H9 (cell line): Measurements from ENCODE around the gene LRP10. TPM values are rescaled to one million over a fixed set of nuclear protein-coding genes. Genes with fewer than 3 reads are reported as not detected.

Experiments used
- DNase-seq: peaks from one replicate; pipeline ENCODE4 v3.0.0-alpha.2; 2017
- H2AFZ ChIP-seq: one replicate; pipeline ENCODE4 v1.6.1; 2013; ENCODE audit warnings: mild to moderate bottlenecking, low read length, control low read depth, moderate library complexity
- H2AK5ac ChIP-seq: 2 replicates; pipeline ENCODE4 v1.6.1; 2013; ENCODE audit warnings: low read length, control low read depth, mixed read lengths; ENCODE audit not compliant: insufficient read length
- H2BK120ac ChIP-seq: one replicate; pipeline ENCODE4 v1.6.1; 2013; ENCODE audit warnings: low read depth, mild to moderate bottlenecking, low read length, control low read depth, inconsistent platforms; ENCODE audit not compliant: poor library complexity, severe bottlenecking
- H2BK12ac ChIP-seq: 2 replicates; pipeline ENCODE4 v1.6.1; 2013; ENCODE audit warnings: low read length, control low read depth, mixed read lengths, low read depth; ENCODE audit not compliant: insufficient read length
- H2BK15ac ChIP-seq: 2 replicates; pipeline ENCODE4 v1.6.1; 2013; ENCODE audit warnings: low read depth, low read length, control low read depth
- H2BK20ac ChIP-seq: one replicate; pipeline ENCODE4 v1.6.1; 2013; ENCODE audit warnings: low read depth, mild to moderate bottlenecking, low read length, control low read depth, inconsistent platforms; ENCODE audit not compliant: poor library complexity, severe bottlenecking
- H2BK5ac ChIP-seq: 2 replicates; pipeline ENCODE4 v1.6.1; 2013; ENCODE audit warnings: low read length, control low read depth, mixed read lengths; ENCODE audit not compliant: insufficient read length
- H3K14ac ChIP-seq: 2 replicates; pipeline ENCODE4 v1.6.1; 2013; ENCODE audit warnings: low read length, control low read depth; ENCODE audit not compliant: insufficient read depth
- H3K18ac ChIP-seq: 2 replicates; pipeline ENCODE4 v1.6.1; 2013; ENCODE audit warnings: low read depth, mild to moderate bottlenecking, mixed read lengths, low read length, control low read depth; ENCODE audit not compliant: insufficient read length
- H3K23ac ChIP-seq: 2 replicates; pipeline ENCODE4 v1.6.1; 2013; ENCODE audit warnings: low read length, control low read depth, mixed read lengths, low read depth; ENCODE audit not compliant: insufficient read length
- H3K23me2 ChIP-seq: 2 replicates; pipeline ENCODE4 v1.6.1; 2013; ENCODE audit warnings: low read depth, mild to moderate bottlenecking, mixed read lengths, low read length, control low read depth; ENCODE audit not compliant: insufficient read length, poor library complexity, severe bottlenecking
- H3K27ac ChIP-seq: 2 replicates; pipeline ENCODE4 v1.5.1; 2013; ENCODE audit warnings: low read length, control low read depth, mixed read lengths, low read depth; ENCODE audit not compliant: insufficient read length
- H3K27me3 ChIP-seq: 2 replicates; pipeline ENCODE4 v1.6.1; 2013; ENCODE audit warnings: low read length, control low read depth, inconsistent platforms; ENCODE audit not compliant: insufficient read depth
- H3K4ac ChIP-seq: 2 replicates; pipeline ENCODE4 v1.6.1; 2013; ENCODE audit warnings: low read depth, mild to moderate bottlenecking, control low read depth, inconsistent platforms, low read length, moderate library complexity
- H3K4me1 ChIP-seq: 2 replicates; pipeline ENCODE4 v1.6.1; 2013; ENCODE audit warnings: low read length, control low read depth, inconsistent platforms; ENCODE audit not compliant: insufficient read depth
- H3K4me2 ChIP-seq: 2 replicates; pipeline ENCODE4 v1.6.1; 2013; ENCODE audit warnings: low read length, control low read depth, mixed read lengths; ENCODE audit not compliant: insufficient read length, insufficient read depth
- H3K56ac ChIP-seq: 2 replicates; pipeline ENCODE4 v1.6.1; 2013; ENCODE audit warnings: low read depth, mild to moderate bottlenecking, mixed read lengths, low read length, control low read depth; ENCODE audit not compliant: insufficient read length
- H3K79me1 ChIP-seq: 2 replicates; pipeline ENCODE4 v1.6.1; 2013; ENCODE audit warnings: low read depth, mild to moderate bottlenecking, moderate library complexity, low read length, control low read depth, inconsistent platforms; ENCODE audit not compliant: insufficient read depth, poor library complexity, severe bottlenecking
- H3K79me2 ChIP-seq: 2 replicates; pipeline ENCODE4 v1.6.1; 2013; ENCODE audit warnings: low read length, control low read depth, inconsistent platforms; ENCODE audit not compliant: insufficient read depth
- H3K9ac ChIP-seq: 2 replicates; pipeline ENCODE4 v1.6.1; 2013; ENCODE audit warnings: low read length, control low read depth, mixed read lengths; ENCODE audit not compliant: insufficient read length; ENCODE audit errors: extremely low read depth
- H3K9me3 ChIP-seq: one replicate; pipeline ENCODE4 v1.6.1; 2013; ENCODE audit warnings: low read depth, low read length, inconsistent platforms; ENCODE audit not compliant: control insufficient read depth
- H3T11ph ChIP-seq: one replicate; pipeline ENCODE4 v1.6.1; 2013; ENCODE audit warnings: mild to moderate bottlenecking, low read length, control low read depth, inconsistent platforms
- H4K20me1 ChIP-seq: one replicate; pipeline ENCODE4 v1.6.1; 2013; ENCODE audit not compliant: control insufficient read depth, insufficient read length, insufficient read depth
- H4K5ac ChIP-seq: 2 replicates; pipeline ENCODE4 v1.6.1; 2013; ENCODE audit warnings: low read depth, mild to moderate bottlenecking, mixed read lengths, low read length, control low read depth; ENCODE audit not compliant: insufficient read length
- H4K8ac ChIP-seq: replicated peaks from 2 replicates; pipeline ENCODE4 v1.6.1; 2013; ENCODE audit warnings: low read length, control low read depth, mixed read lengths, low read depth; ENCODE audit not compliant: insufficient read length
- H4K91ac ChIP-seq: 2 replicates; pipeline ENCODE4 v1.6.1; 2013; ENCODE audit warnings: low read depth, mild to moderate bottlenecking, moderate library complexity, mixed read lengths, low read length, control low read depth; ENCODE audit not compliant: insufficient read length
- H3K27ac Mint-ChIP-seq, 3 experiments: 2 replicates in 2 of 3; 3 replicates in 1 of 3; pipeline ENCODE4 v1.8.0; 2020 to 2021; ENCODE audit warnings: mixed read lengths in 3 of 3, mild to moderate bottlenecking in 1 of 3, moderate library complexity in 1 of 3
- H3K27me3 Mint-ChIP-seq: 2 replicates; pipeline ENCODE4 v1.8.0; 2021; ENCODE audit warnings: low read depth, mild to moderate bottlenecking, moderate library complexity, mixed read lengths
- H3K36me3 Mint-ChIP-seq, 3 experiments: 2 replicates in 2 of 3; 3 replicates in 1 of 3; pipeline ENCODE4 v1.8.0; 2020 to 2021; ENCODE audit warnings: low read depth in 3 of 3, mixed read lengths in 3 of 3; ENCODE audit not compliant: insufficient read depth in 1 of 3
- H3K4me1 Mint-ChIP-seq, 2 experiments: 2 replicates each; pipeline ENCODE4 v1.8.0; 2020; ENCODE audit warnings: mixed read lengths in 2 of 2
- H3K4me3 Mint-ChIP-seq, 2 experiments: 2 replicates in 1 of 2; 3 replicates in 1 of 2; pipeline ENCODE4 v1.8.0; 2020 to 2021; ENCODE audit warnings: mild to moderate bottlenecking in 2 of 2, mixed read lengths in 2 of 2, moderate library complexity in 1 of 2
- H3K9me3 Mint-ChIP-seq, 2 experiments: 2 replicates in 1 of 2; 3 replicates in 1 of 2; pipeline ENCODE4 v1.8.0; 2020; ENCODE audit warnings: mild to moderate bottlenecking in 2 of 2, mixed read lengths in 2 of 2, moderate library complexity in 1 of 2
- CTCF ChIP-seq: fragments of 200-600 bp; sonication (generic); conservative IDR thresholded peaks from 3 replicates; pipeline ENCODE4 v1.8.0; 2021; ENCODE audit warnings: antibody characterized with exemption, mild to moderate bottlenecking
- WGBS: extraction: QIAGEN DNeasy Blood & Tissue Kit; methylation state at CpG from one replicate; pipeline ENCODE4 v1.1.7; 2013; ENCODE audit warnings: missing lambda C conversion rate, low lambda C conversion rate, mixed read lengths; ENCODE audit not compliant: insufficient read length; ENCODE audit errors: extremely low coverage; 5-methylcytosine and 5-hydroxymethylcytosine counted together
- total RNA-seq: library from RNA; stranded (reverse); gene quantifications from 2 replicates; pipeline ENCODE4 v1.2.1, GENCODE V29; 2021

Gene LRP10
- total RNA-seq, 1 experiment from 2014 or later = 13.3 TPM

- H3K79me1 ChIP-seq = no peaks in the 10 kb centered on the region
- no peak overlapping the region for H4K8ac ChIP-seq
- Mint-ChIP-seq H3K4me3 (no peak overlapping the region), H3K36me3 (no peaks in the 10 kb centered on the region), H3K4me1 (peaks cover 0 to 6% of the 10 kb centered on the region in 2 experiments; a peak in 3 of 4 replicates), H3K9me3 (no peaks in the 10 kb centered on the region), H3K27ac (no peak overlapping the region; a peak in 1 of 7 replicates), H3K27me3 (no peaks in the 10 kb centered on the region)
- no CpG with 5 or more reads among the region's 4 CpGs for WGBS
- H3K4me1 ChIP-seq = no peaks in the 10 kb centered on the region
- H2AK5ac ChIP-seq = no peak overlapping the region
- H3K23ac ChIP-seq = no peak overlapping the region
- H3K18ac ChIP-seq = no peak overlapping the region
- DNase-seq = no peak
- no peak for TF ChIP-seq CTCF
- H3K79me2 ChIP-seq = no peaks in the 10 kb centered on the region
- H3K4ac ChIP-seq = no peak overlapping the region
- H3K27me3 ChIP-seq = no peaks in the 10 kb centered on the region
- H2BK5ac ChIP-seq = no peak overlapping the region
- no peak overlapping the region for H2BK120ac ChIP-seq
- no peak overlapping the region for H4K5ac ChIP-seq
- H3K14ac ChIP-seq = no peak overlapping the region
- no peak overlapping the region for H3K4me2 ChIP-seq
- no peak overlapping the region for H3T11ph ChIP-seq
- H3K9me3 ChIP-seq = no peaks in the 10 kb centered on the region
- H3K27ac ChIP-seq = no peak overlapping the region
- no peak overlapping the region for H2BK12ac ChIP-seq
- no peak overlapping the region for H3K56ac ChIP-seq
- H2BK20ac ChIP-seq = no peak overlapping the region
- no peak overlapping the region for H2BK15ac ChIP-seq
- no peak overlapping the region for H4K91ac ChIP-seq
- H3K9ac ChIP-seq = no peak overlapping the region
- H4K20me1 ChIP-seq = no peaks in the 10 kb centered on the region
- H3K23me2 ChIP-seq = no peaks in the 10 kb centered on the region
- no peak overlapping the region for H2AFZ ChIP-seq
Observed at GRCh38 chr14:22864979-22865378, 6.6 kb upstream of the LRP10 start.
